ENCODE results near the gene LEF1. TPM values are rescaled to one million over a fixed set of nuclear protein-coding genes. Genes with fewer than 3 reads are reported as not detected.
A peak's percentile ranks its signal among the peaks of the same experiment; 100 is the strongest.

LEF1 gene
- total and polyA plus RNA-seq, 8 donors: 0.81 to 11.0 (median 3.0) TPM; not detected in 2

DNA sequence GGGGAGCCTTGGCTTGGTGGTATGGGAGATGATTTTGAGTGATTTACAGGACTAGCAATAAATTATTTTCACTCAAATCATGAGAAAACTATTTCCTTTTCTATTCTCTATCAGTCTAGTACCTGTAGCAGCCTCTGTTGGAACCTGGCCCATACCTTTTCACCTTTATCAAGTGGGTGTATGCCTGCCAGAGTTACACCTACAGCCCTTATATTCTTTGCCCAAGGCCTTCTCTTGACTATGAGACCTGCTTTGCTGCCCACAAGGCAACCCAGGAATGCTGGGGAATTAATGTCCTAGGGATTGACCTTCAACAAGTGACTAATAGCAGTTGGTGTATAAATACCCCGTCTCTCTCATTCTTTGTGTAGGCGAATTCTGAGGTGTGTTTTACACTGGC is 20.0 kb upstream of the LEF1 start:
- no peaks in the 10 kb centered on the region for H3K9me3 ChIP-seq
- no peaks in the 10 kb centered on the region for H3K36me3 ChIP-seq
- no peaks in the 10 kb centered on the region for H3K4me1 ChIP-seq
- 36 to 83% (median 55%) methylated on average over 2 of the region's 2 CpGs for WGBS, 5 donors
- no peak overlapping the region for H3K27ac ChIP-seq
- intact Hi-C loops (cut with DNase I; ENCODE audit: low total_unique reads): no loop called here
- peaks cover 0 to 4% (median 0%) of the 10 kb centered on the region in 3 donors for H3K27me3 ChIP-seq
- no peak overlapping the region for H3K4me3 ChIP-seq
- TF ChIP-seq POLR2A (IDR thresholded peaks at IDR 0.05): no peak
- TF ChIP-seq CTCF (IDR thresholded peaks at IDR 0.05): no peak
- TF ChIP-seq EP300 (IDR thresholded peaks at IDR 0.05): no peak
- TF ChIP-seq POLR2AphosphoS5 (IDR thresholded peaks at IDR 0.05): no peak
- DNase-seq: peak in 1 of 2 donors; percentile 28

- no peak for DNase-seq
- TF ChIP-seq POLR2A (IDR thresholded peaks at IDR 0.05): no peak
- TF ChIP-seq CTCF (IDR thresholded peaks at IDR 0.05): no peak
- TF ChIP-seq EP300 (IDR thresholded peaks at IDR 0.05): no peak
- TF ChIP-seq POLR2AphosphoS5 (IDR thresholded peaks at IDR 0.05): no peak
- Histone ChIP-seq H3K36me3 (no peaks in the 10 kb centered on the region), H3K9me3 (no peaks in the 10 kb centered on the region), H3K27ac (no peak overlapping the region), H3K4me3 (no peak overlapping the region), H3K4me1 (no peaks in the 10 kb centered on the region), H3K27me3 (no peaks in the 10 kb centered on the region)
- intact Hi-C loops (cut with DNase I; ENCODE audit: low total_unique reads): no loop called here
- WGBS, 5 donors: 77 to 95% (median 81%) methylated on average over 3 of the region's 3 CpGs
These were observed 16.5 kb upstream of the LEF1 start for GRCh38 chr4:108185252-108185651.

GRCh38 chr4:108184453-108185049 is 15.8 kb upstream of the LEF1 start:
- WGBS, 5 donors: 84 to 92% (median 90%) methylated on average over 1 of the region's 1 CpG
- DNase-seq: no peak
- no peak for TF ChIP-seq CTCF (IDR thresholded peaks at IDR 0.05)
- TF ChIP-seq POLR2AphosphoS5 (IDR thresholded peaks at IDR 0.05): no peak
- TF ChIP-seq POLR2A (IDR thresholded peaks at IDR 0.05): no peak
- TF ChIP-seq EP300 (IDR thresholded peaks at IDR 0.05): no peak
- H3K27ac ChIP-seq: no peak overlapping the region
- H3K4me3 ChIP-seq: no peak overlapping the region
- intact Hi-C loops (cut with DNase I; ENCODE audit: low total_unique reads): no loop called here
- H3K4me1 ChIP-seq: no peaks in the 10 kb centered on the region
- H3K36me3 ChIP-seq: no peaks in the 10 kb centered on the region
- no peaks in the 10 kb centered on the region for H3K9me3 ChIP-seq
- H3K27me3 ChIP-seq: no peaks in the 10 kb centered on the region

DNA sequence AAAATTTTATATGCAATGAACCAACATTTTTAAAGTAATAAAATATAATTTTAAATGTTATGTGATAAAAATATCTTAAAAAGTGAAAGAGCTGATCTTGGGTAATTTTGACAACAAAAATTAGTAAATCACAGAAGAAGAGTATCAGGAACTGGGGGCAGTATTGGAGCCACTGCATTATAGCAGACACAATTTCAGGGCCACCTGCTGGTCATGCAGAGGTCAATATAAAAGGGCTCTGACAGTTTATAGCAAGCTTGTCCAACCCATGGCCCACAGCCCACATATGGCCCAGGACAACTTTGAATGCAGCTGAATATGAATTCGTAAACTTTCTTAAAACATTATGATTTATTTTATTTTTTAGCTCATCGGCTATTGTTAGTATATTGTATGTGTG is 13.0 kb upstream of the LEF1 start:
- DNase-seq: no peak
- no peaks in the 10 kb centered on the region for H3K4me1 ChIP-seq
- no peak for TF ChIP-seq CTCF (IDR thresholded peaks at IDR 0.05)
- no peak for TF ChIP-seq EP300 (IDR thresholded peaks at IDR 0.05)
- no peak for TF ChIP-seq POLR2A (IDR thresholded peaks at IDR 0.05)
- TF ChIP-seq POLR2AphosphoS5 (IDR thresholded peaks at IDR 0.05): no peak
- no peak overlapping the region for H3K4me3 ChIP-seq
- intact Hi-C loops (cut with DNase I; ENCODE audit: low total_unique reads): no loop called here
- whole genome bisulfite sequencing, 5 donors: 79 to 90% (median 88%) methylated on average over 2 of the region's 2 CpGs
- peaks cover 0 to 7% (median 0%) of the 10 kb centered on the region in 3 donors for H3K27me3 ChIP-seq
- H3K27ac ChIP-seq: no peak overlapping the region
- H3K36me3 ChIP-seq: no peaks in the 10 kb centered on the region
- no peaks in the 10 kb centered on the region for H3K9me3 ChIP-seq

Data from stomach (tissue), 9 donors.